Ovary (tissue), 3 donors: Measurements from ENCODE around the gene SH3GL1.

Experiments
- EP300 ChIP-seq: sonication (generic); formaldehyde crosslinking; IDR thresholded peaks from one replicate; pipeline ENCODE4 v1.6.1; 2017; ENCODE audit warnings: antibody characterized with exemption
- TF ChIP-seq, protein P1 (sequence below), 3 donors: fragments of 450-650 bp in 2 of 3; fragments of 200-600 bp in 1 of 3; IDR thresholded peaks; one replicate each; pipeline versions ENCODE4 v1.5.1 to v1.8.0; 2016 to 2022; ENCODE audit warnings: antibody characterized with exemption in 3 of 3, mild to moderate bottlenecking in 1 of 3
- donor health status: DM: no; HTN: no; CAD: no.

DNA sequence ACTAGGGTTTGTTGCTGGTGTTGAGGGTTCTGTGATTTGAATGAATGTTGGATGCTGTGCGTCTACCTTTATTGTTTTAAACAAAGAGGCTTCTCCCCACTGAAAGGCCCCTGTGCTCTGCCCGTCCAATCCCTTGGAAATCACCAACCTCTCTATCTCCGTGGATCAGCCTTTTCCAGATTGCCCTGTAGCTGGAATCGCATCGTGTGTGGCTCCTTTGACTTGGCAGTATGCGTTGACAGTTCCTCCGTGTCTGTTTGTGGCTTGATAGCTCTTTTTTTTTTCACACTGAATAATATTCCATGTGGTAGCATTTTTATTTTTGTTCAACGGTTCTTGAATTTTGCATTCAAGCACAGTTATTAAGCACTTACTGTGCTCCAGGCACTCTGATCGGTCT is 34.0 kb upstream of the SH3GL1 start:
- TF ChIP-seq EP300: no peak
- TF ChIP-seq, protein P1, sequence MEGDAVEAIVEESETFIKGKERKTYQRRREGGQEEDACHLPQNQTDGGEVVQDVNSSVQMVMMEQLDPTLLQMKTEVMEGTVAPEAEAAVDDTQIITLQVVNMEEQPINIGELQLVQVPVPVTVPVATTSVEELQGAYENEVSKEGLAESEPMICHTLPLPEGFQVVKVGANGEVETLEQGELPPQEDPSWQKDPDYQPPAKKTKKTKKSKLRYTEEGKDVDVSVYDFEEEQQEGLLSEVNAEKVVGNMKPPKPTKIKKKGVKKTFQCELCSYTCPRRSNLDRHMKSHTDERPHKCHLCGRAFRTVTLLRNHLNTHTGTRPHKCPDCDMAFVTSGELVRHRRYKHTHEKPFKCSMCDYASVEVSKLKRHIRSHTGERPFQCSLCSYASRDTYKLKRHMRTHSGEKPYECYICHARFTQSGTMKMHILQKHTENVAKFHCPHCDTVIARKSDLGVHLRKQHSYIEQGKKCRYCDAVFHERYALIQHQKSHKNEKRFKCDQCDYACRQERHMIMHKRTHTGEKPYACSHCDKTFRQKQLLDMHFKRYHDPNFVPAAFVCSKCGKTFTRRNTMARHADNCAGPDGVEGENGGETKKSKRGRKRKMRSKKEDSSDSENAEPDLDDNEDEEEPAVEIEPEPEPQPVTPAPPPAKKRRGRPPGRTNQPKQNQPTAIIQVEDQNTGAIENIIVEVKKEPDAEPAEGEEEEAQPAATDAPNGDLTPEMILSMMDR (IDR thresholded peaks at IDR 0.05): no peak
